GM23248 (cell line): Measurements from ENCODE around the gene HPX. TPM values are rescaled to one million over a fixed set of nuclear protein-coding genes. Genes with fewer than 3 reads are reported as not detected.

Experiments used
- DNase-seq: peaks from one replicate; pipeline ENCODE4 v3.0.0-alpha.2; 2015
- H2AFZ ChIP-seq: fragments of 200-600 bp; sonication (generic); 2 replicates; pipeline ENCODE4 v1.6.1; 2016; ENCODE audit warnings: antibody characterized with exemption
- H3F3A ChIP-seq: fragments of 200-600 bp; sonication (generic); 2 replicates; pipeline ENCODE4 v1.6.1; 2016; ENCODE audit warnings: mild to moderate bottlenecking, antibody characterized with exemption, mixed run types; ENCODE audit not compliant: insufficient read depth
- H3K27ac ChIP-seq: fragments of 200-600 bp; sonication (generic); 2 replicates; pipeline ENCODE4 v1.5.1; 2016; ENCODE audit warnings: mild to moderate bottlenecking
- H3K27me3 ChIP-seq: fragments of 200-600 bp; sonication (generic); replicated peaks from 2 replicates; pipeline ENCODE4 v1.6.1; 2016; ENCODE audit warnings: mild to moderate bottlenecking; ENCODE audit not compliant: insufficient read depth
- H3K36me3 ChIP-seq: fragments of 200-600 bp; sonication (generic); 2 replicates; pipeline ENCODE4 v1.6.1; 2016; ENCODE audit warnings: low read depth, mild to moderate bottlenecking
- H3K4me1 ChIP-seq: fragments of 200-600 bp; sonication (generic); 2 replicates; pipeline ENCODE4 v1.6.1; 2016; ENCODE audit warnings: mild to moderate bottlenecking; ENCODE audit not compliant: insufficient read depth
- H3K4me2 ChIP-seq: fragments of 200-600 bp; sonication (generic); one replicate; pipeline ENCODE4 v1.6.1; 2016; ENCODE audit warnings: mild to moderate bottlenecking; ENCODE audit not compliant: unreplicated experiment
- H3K4me3 ChIP-seq: fragments of 200-600 bp; sonication (generic); 2 replicates; pipeline ENCODE4 v1.5.1; 2016; ENCODE audit warnings: mild to moderate bottlenecking
- H3K79me2 ChIP-seq: fragments of 200-600 bp; sonication (generic); 2 replicates; pipeline ENCODE4 v1.6.1; 2016; ENCODE audit warnings: mild to moderate bottlenecking; ENCODE audit not compliant: insufficient read depth
- H3K9ac ChIP-seq: fragments of 200-600 bp; sonication (generic); 2 replicates; pipeline ENCODE4 v1.6.1; 2016; ENCODE audit warnings: mild to moderate bottlenecking
- H3K9me2 ChIP-seq: fragments of 200-600 bp; sonication (generic); 2 replicates; pipeline ENCODE4 v1.6.1; 2016; ENCODE audit warnings: mixed run types, mild to moderate bottlenecking, moderate library complexity; ENCODE audit not compliant: insufficient read depth
- H3K9me3 ChIP-seq: fragments of 200-600 bp; sonication (generic); one replicate; pipeline ENCODE4 v1.6.1; 2017; ENCODE audit warnings: low read depth
- H4K20me1 ChIP-seq: fragments of 200-600 bp; sonication (generic); 2 replicates; pipeline ENCODE4 v1.6.0; 2016; ENCODE audit not compliant: insufficient read depth
- EZH2 ChIP-seq: fragments of 200-600 bp; sonication (generic); IDR thresholded peaks from 2 replicates; pipeline ENCODE4 v1.6.1; 2018; ENCODE audit warnings: antibody characterized with exemption, mild to moderate bottlenecking; ENCODE audit not compliant: insufficient read depth, poor library complexity, severe bottlenecking
- EZH2phosphoT487 ChIP-seq: fragments of 200-600 bp; sonication (generic); IDR thresholded peaks from 2 replicates; pipeline ENCODE4 v1.6.1; 2018; ENCODE audit warnings: antibody characterized with exemption, moderate library complexity, mild to moderate bottlenecking, low read depth; ENCODE audit not compliant: insufficient read depth
- WGBS, 2 experiments: methylation state at CpG; one replicate each; pipeline ENCODE4 v1.1.6; 2015 to 2017; ENCODE audit warnings: low lambda C conversion rate in 2 of 2, low coverage in 1 of 2; ENCODE audit errors: missing lambda C conversion rate in 2 of 2; 5-methylcytosine and 5-hydroxymethylcytosine counted together
- in situ Hi-C: fragments of 300-500 bp; cut with MboI; formaldehyde crosslinking; loops from 2 replicates; pipeline ENCODE4 v1.15.0; 2020
- polyA plus RNA-seq: library from polyadenylated mRNA; unstranded; fragments of >200 nt; fragmentation: Nextera tagmentation; extraction: Ambion mirVana; gene quantifications from 2 replicates; pipeline ENCODE4 v1.2.1, GENCODE V29; 2016
- total RNA-seq: library from RNA; depleted of rRNA; stranded (reverse); fragments of >200 nt; shearing (Covaris generic); gene quantifications from 2 replicates; pipeline ENCODE4 v1.2.3, GENCODE V29; 2014; rRNA removed

HPX gene
- 0.22 and 1.1 TPM in 2 replicates for total RNA-seq
- 0.43 and 0.46 TPM in 2 replicates for polyA plus RNA-seq

- Histone ChIP-seq H3K4me1 (no peaks in the 10 kb centered on the region), H2AFZ (no peak within 1 kb of the TSS), H3K27me3 (no peaks in the 10 kb centered on the region), H4K20me1 (no peaks in the 10 kb centered on the region), H3K9ac (no peak within 1 kb of the TSS), H3F3A (no peaks in the 10 kb centered on the region), H3K4me3 (no peak within 1 kb of the TSS), H3K27ac (no peak within 1 kb of the TSS), H3K36me3 (no peaks in the 10 kb centered on the region), H3K9me3 (no peaks in the 10 kb centered on the region), H3K4me2 (no peak within 1 kb of the TSS), H3K9me2 (no peaks in the 10 kb centered on the region), H3K79me2 (no peaks in the 10 kb centered on the region)
- 72 to 74% methylated on average over 3 of the region's 3 CpGs for WGBS, 2 experiments
- no peak for DNase-seq
- TF ChIP-seq EZH2phosphoT487 (no peak), EZH2 (no peak)
- in situ Hi-C loops, result loop anchor here (10.0 kb wide), 1 partner anchor 56 kb away; no protein-coding TSS in a partner anchor
Measured at GRCh38 chr11:6440906-6441358, at the start of gene HPX. HPX (minus strand) TSS chr11:6440987; CDS start chr11:6440963, 24 bp downstream.

- Histone ChIP-seq H3K9me2 (no peaks in the 10 kb centered on the region), H2AFZ (no peak overlapping the region)
Measured at GRCh38 chr11:6489306-6489705, 48.5 kb upstream of the HPX start.

GRCh38 chr11:6488821-6489220 is 48.0 kb upstream of the HPX start:
- 85 to 87% methylated on average over 3 of the region's 3 CpGs for WGBS, 2 experiments
- no peaks in the 10 kb centered on the region for H3K9me3 ChIP-seq
- H3K9me2 ChIP-seq, result no peaks in the 10 kb centered on the region
- no peak for TF ChIP-seq EZH2phosphoT487
- no peak for TF ChIP-seq EZH2
- H3K4me3 ChIP-seq, result no peak overlapping the region
- no peaks in the 10 kb centered on the region for H3K27me3 ChIP-seq
- peaks cover 33% of the 10 kb centered on the region for H3K36me3 ChIP-seq
- DNase-seq, result no peak
- H3K9ac ChIP-seq, result no peak overlapping the region
- H4K20me1 ChIP-seq, result no peaks in the 10 kb centered on the region
- H2AFZ ChIP-seq, result no peak overlapping the region
- H3F3A ChIP-seq, result peaks cover 5% of the 10 kb centered on the region; the same call in 1 of the 2 replicates
- H3K4me1 ChIP-seq, result no peaks in the 10 kb centered on the region
- peaks cover 33% of the 10 kb centered on the region for H3K79me2 ChIP-seq
- in situ Hi-C loops, result no loop called here
- H3K27ac ChIP-seq, result no peak overlapping the region
- no peak overlapping the region for H3K4me2 ChIP-seq

More at GRCh38 chr11:6489306-6489705, 48.5 kb upstream of the HPX start:
- H3F3A ChIP-seq, result peaks cover 5% of the 10 kb centered on the region; the same call in 1 of the 2 replicates
- no peaks in the 10 kb centered on the region for H3K4me1 ChIP-seq
- H3K27me3 ChIP-seq, result no peaks in the 10 kb centered on the region
- no peaks in the 10 kb centered on the region for H4K20me1 ChIP-seq
- peaks cover 28% of the 10 kb centered on the region for H3K79me2 ChIP-seq
- no peak for TF ChIP-seq EZH2
- no peak for TF ChIP-seq EZH2phosphoT487
- in situ Hi-C loops, result no loop called here
- 96 to 99% methylated on average over 4 of the region's 4 CpGs for WGBS, 2 experiments
- no peak overlapping the region for H3K4me3 ChIP-seq
- H3K27ac ChIP-seq, result no peak overlapping the region
- H3K4me2 ChIP-seq, result no peak overlapping the region
- no peaks in the 10 kb centered on the region for H3K9me3 ChIP-seq
- no peak for DNase-seq
- peaks cover 30% of the 10 kb centered on the region for H3K36me3 ChIP-seq
- H3K9ac ChIP-seq, result no peak overlapping the region

- Histone ChIP-seq H3K9ac (no peak overlapping the region), H3K4me3 (no peak overlapping the region), H3K36me3 (peaks cover 38% of the 10 kb centered on the region), H3K27me3 (no peaks in the 10 kb centered on the region), H3K9me2 (no peaks in the 10 kb centered on the region), H3F3A (peaks cover 5% of the 10 kb centered on the region; the same call in 1 of the 2 replicates), H3K79me2 (peaks cover 38% of the 10 kb centered on the region), H3K9me3 (no peaks in the 10 kb centered on the region), H3K4me2 (no peak overlapping the region), H4K20me1 (no peaks in the 10 kb centered on the region), H3K4me1 (no peaks in the 10 kb centered on the region), H2AFZ (no peak overlapping the region), H3K27ac (no peak overlapping the region)
- in situ Hi-C loops, result no loop called here
- WGBS, 2 experiments, result 85 to 88% methylated on average over 6 of the region's 6 CpGs
- no peak for DNase-seq
- TF ChIP-seq EZH2phosphoT487, result no peak
- TF ChIP-seq EZH2, result no peak
Measured at GRCh38 chr11:6488342-6488741, 47.6 kb upstream of the HPX start.
